ENCODE data around the gene INPP5A.
"Not testable (repeated sequence)": the region's sequence is repeated elsewhere in the genome, so short reads cannot be mapped to it uniquely, and the experiment has no call there.

The INPP5A gene

GRCh38 chr10:132544744-132545658, 7.4 kb downstream of the INPP5A start:
- peak overlapping the region in 1 of 7 experiments; percentile 19 for H3K4me3 ChIP-seq
- peak overlapping the region in 1 of 21 experiments; percentile 24 for H3K27ac ChIP-seq

- H3K4me3 ChIP-seq = no peak overlapping the region
- H3K27ac ChIP-seq = no peak overlapping the region
Measured at GRCh38 chr10:132545659-132546367, 8.2 kb downstream of the INPP5A start.

GRCh38 chr10:132546567-132547420, 9.2 kb downstream of the INPP5A start:
- H3K27ac ChIP-seq = peak overlapping the region in 1 of 21 experiments; percentile 12
- H3K4me3 ChIP-seq = no peak overlapping the region

GRCh38 chr10:132547421-132547861, 9.9 kb downstream of the INPP5A start:
- peak overlapping the region in 1 of 21 experiments; percentile 12 for H3K27ac ChIP-seq

GRCh38 chr10:132548106-132548823, 10.7 kb downstream of the INPP5A start:
- Histone ChIP-seq H3K4me3 (no peak overlapping the region), H3K27ac (no peak overlapping the region)

More at GRCh38 chr10:132547421-132547861, 9.9 kb downstream of the INPP5A start:
- no peak overlapping the region for H3K4me3 ChIP-seq

- Histone ChIP-seq H3K27ac (no peak overlapping the region), H3K4me3 (no peak overlapping the region)
Measured at GRCh38 chr10:132548869-132549268, 11.3 kb downstream of the INPP5A start.

- no peak overlapping the region for H3K4me3 ChIP-seq
- no peak overlapping the region for H3K27ac ChIP-seq
Measured at GRCh38 chr10:132549371-132549770, 11.8 kb downstream of the INPP5A start.

- peak overlapping the region in 4 of 21 experiments; percentile 42 to 62 (median 50) for H3K27ac ChIP-seq
- H3K4me3 ChIP-seq = no peak overlapping the region
Measured at GRCh38 chr10:132550366-132551092, 12.9 kb downstream of the INPP5A start.

- Histone ChIP-seq H3K27ac (peak overlapping the region in 6 of 21 experiments; percentile 12 to 62 (median 42)), H3K4me3 (no peak overlapping the region)
Measured at GRCh38 chr10:132551093-132551807, 13.7 kb downstream of the INPP5A start.

- Histone ChIP-seq H3K4me3 (no peak overlapping the region), H3K27ac (peak overlapping the region in 5 of 21 experiments; percentile 7 to 62 (median 23))
Measured at GRCh38 chr10:132551808-132552130, 14.2 kb downstream of the INPP5A start.

- not testable (repeated sequence) for H3K4me3 ChIP-seq, H3K27ac ChIP-seq
Measured at GRCh38 chr10:132552635-132553034, 15.0 kb downstream of the INPP5A start.

GRCh38 chr10:132553568-132553967, 16.0 kb downstream of the INPP5A start:
- H3K4me3 ChIP-seq, H3K27ac ChIP-seq: not testable (repeated sequence)

GRCh38 chr10:132554053-132554990, 16.7 kb downstream of the INPP5A start:
- H3K4me3 ChIP-seq = no peak overlapping the region
- no peak overlapping the region for H3K27ac ChIP-seq

GRCh38 chr10:132554991-132555647, 17.5 kb downstream of the INPP5A start:
- Histone ChIP-seq H3K4me3 (no peak overlapping the region), H3K27ac (peak overlapping the region in 2 of 21 experiments; percentile 21 to 47)

GRCh38 chr10:132555648-132556575, 18.3 kb downstream of the INPP5A start:
- H3K27ac ChIP-seq = peak overlapping the region in 2 of 21 experiments; percentile 21 to 36
- no peak overlapping the region for H3K4me3 ChIP-seq

All from skin epidermis (tissue), 12 donors.